GM21737 (cell line): ENCODE results near the gene TPST2.

Experiments
- ATAC-seq: cut with Tn5 transposase; IDR thresholded peaks from one replicate; pipeline ENCODE4 v1.9.1; 2021; ENCODE audit warnings: mild to moderate bottlenecking, moderate library complexity; ENCODE audit not compliant: unreplicated experiment

TPST2 gene

DNA sequence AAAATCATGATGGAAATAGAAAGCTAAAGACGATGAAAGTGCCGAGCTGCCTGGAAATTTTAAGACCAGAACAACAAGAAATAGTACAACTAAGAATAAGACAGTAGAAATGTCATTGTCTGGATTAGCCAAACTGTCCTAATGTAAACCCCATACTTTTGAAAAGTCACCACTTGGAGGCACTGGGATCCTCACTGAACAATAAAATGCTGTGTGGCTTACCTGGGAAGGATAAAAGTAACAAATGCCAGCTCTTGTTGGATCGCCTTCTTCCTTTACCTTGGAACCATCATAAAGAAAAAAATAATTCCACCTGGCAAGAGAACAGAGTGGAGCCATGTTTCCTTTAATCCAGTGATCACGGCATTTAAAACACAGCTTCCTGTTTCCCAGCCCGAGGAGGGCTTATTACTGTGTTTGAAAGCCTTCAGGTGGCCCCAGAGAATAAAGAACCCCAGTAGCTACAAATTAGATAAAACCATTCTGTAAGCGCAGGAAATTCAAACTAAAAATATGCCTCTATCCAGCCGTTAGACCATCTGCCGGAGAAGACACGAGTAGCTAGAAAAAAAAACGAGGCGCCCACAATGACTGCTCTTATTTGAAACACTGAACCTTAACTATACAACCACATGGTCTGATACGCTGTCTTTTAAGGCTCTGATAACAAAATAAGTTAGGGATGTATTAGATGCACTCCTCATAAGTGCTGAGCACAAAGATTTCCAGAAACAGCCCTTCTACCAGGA, 110.7 kb downstream of the TPST2 start:
- ATAC-seq = no peak

DNA sequence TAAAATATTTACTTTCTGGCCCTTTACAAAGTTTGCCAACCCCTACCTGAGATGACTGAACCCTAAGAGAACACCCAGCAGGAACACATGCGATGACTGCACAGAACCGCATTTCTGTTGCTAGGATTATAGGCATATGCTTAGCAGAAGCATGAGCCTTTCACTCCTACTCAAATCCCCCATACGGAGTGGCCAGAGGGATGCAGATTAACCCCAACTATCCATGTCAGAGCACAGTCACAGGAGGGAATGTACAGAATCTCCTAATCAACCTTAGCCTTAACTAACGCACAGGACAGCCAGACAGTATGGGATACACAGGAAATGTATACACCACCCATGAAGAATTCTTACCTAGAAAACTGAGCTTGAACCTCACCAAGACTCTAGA, 112.6 kb downstream of the TPST2 start:
- ATAC-seq = no peak

DNA sequence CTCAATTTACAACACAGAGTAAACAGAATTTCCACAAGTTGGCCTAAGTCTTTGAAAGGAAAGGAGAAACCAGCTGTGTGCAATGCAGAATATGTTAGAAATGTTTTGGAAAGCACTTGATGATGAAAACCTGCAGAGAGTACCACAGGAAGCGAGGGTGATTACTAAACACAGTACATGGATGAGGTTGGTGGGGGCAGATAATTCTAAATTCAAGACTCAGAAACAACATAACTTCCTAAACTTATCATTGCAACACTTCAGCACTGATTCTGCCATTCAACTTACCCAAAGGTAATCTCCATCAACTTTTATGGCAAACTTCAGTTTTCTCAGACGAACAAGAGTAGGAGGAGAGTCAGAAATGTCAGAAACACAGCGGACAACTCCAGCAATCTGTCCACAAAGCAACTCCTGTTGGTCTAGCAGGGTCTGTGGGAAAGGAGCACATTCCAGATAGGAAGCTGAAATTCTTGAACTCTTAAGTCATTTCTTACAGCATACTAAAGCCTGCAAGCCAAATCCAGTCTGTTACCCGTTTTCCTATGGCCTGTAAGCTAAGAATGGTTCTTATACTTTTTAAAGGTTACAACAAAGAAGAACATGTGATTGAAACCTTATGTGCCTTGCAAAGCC, 113.1 kb downstream of the TPST2 start:
- no peak for ATAC-seq

DNA sequence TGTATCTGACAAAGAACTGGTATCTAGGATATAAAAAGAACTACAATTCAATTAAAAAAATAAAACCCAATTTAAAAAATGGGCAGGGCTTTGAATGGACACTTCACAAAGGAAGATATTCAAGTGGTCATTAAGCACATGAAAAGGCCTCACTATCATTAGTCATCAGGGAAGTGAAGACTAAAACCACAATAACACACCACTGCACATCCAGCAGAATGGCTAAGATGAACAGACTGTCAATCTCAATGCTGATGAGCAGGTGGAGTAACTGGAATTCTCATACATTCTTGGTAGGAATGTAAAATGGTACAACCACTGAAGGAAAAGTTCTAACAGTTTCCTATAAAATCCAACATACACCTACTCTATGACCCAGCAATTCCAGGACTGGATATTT, 115.2 kb downstream of the TPST2 start:
- ATAC-seq = no peak
